GM20000 (cell line): Measurements from ENCODE around the gene ITIH5.
"Not testable (repeated sequence)": the region's sequence is repeated elsewhere in the genome, so short reads cannot be mapped to it uniquely, and the experiment has no call there.

Experiments used
- DNase-seq: peaks from one replicate; pipeline ENCODE4 v3.0.0; 2012; ENCODE audit warnings: low spot score
- CTCF ChIP-seq: IDR thresholded peaks from 2 replicates; pipeline ENCODE4 v1.5.1; 2012; ENCODE audit warnings: mild to moderate bottlenecking, control low read depth; ENCODE audit errors: extremely low read depth, missing control alignments

ITIH5 gene

DNA sequence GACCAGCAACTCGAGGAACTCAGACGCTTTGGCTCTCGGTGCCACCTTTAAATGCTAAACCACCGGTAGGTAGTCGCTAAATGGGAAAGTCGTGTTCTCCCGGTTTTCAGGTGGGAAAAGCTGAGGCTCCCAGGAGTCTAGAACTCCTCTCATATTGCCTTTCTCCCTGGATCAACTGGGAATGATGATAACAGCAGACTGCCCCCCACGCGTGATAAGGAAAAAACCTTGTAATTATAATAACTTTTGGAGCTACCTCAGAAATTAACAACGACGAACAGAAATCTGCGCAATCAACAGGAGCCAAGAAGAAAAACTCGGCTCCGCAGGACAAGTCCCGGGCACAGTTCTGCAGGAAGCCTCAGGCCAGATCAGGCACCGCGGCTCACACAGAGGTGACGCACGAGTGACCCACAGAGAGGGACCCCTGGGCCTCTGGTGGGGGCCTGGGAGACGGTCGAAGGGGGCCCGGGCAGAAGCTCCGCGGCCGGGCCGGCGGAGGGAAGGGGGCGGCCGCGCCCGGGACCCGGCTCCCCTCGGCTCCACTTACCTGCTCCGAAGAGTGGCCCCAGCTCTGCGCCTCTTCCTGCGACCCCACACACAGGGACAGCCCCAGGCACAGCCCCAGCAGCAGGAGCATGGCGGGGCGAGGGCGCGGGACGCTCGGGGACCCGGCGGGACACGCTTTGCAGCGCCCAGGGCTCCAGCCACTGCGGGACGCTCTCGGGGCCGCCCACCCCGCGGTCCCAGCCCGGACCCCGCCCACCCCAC lies at the start of gene ITIH5:
Gene ITIH5, minus strand, starts transcription at position 714 of the 771 bp plus-strand sequence. Its CDS starts 74 bp downstream, at position 640.
- peak; percentile 36 for DNase-seq
- TF ChIP-seq CTCF = no peak

- TF ChIP-seq CTCF = no peak
Observed at GRCh38 chr10:7715515-7715914, 48.7 kb upstream of the ITIH5 start.

GRCh38 chr10:7711075-7711474 lies 44.3 kb upstream of the ITIH5 start:
- DNase-seq = not testable (repeated sequence)

More at GRCh38 chr10:7715515-7715914, 48.7 kb upstream of the ITIH5 start:
- no peak for DNase-seq

DNA sequence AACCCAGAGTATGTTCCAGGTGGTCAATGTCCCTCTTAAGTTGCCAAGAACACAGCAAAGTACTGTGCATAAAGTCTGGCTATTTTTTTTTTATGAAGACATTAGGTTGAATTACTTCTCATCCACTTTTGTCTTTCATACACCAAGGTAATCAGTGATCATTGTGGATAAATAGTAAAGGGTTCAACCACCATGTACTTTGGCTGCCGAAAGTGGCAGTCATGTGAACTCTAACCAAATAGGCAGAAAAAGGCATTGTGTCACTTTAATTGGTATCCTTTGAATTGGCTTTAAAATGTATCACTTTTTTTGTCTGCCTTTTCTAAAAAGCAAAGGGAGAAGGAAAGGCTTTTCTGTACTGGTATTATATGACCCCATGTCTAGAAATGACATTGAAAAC lies 43.7 kb upstream of the ITIH5 start:
- no peak for TF ChIP-seq CTCF

DNA sequence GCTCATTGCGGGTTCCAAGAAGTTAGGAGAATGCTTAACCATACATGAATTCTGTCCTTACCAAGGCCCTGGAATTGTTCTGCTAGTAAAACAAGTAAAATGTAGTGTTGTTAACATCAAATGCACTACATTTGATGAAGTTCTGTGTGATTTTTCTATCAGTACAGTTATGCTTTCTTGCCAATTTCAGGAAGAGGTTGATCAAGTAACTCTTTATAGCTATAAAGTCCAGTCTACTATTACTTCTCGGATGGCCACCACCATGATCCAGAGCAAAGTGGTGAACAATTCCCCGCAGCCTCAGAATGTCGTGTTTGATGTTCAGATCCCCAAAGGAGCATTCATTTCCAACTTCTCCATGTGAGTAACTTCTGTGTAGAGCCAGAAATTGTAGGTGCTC lies 42.1 kb upstream of the ITIH5 start:
- DNase-seq = no peak
- no peak for TF ChIP-seq CTCF

More for the DNA sequence above, 43.7 kb upstream of the ITIH5 start:
- no peak for DNase-seq

DNA sequence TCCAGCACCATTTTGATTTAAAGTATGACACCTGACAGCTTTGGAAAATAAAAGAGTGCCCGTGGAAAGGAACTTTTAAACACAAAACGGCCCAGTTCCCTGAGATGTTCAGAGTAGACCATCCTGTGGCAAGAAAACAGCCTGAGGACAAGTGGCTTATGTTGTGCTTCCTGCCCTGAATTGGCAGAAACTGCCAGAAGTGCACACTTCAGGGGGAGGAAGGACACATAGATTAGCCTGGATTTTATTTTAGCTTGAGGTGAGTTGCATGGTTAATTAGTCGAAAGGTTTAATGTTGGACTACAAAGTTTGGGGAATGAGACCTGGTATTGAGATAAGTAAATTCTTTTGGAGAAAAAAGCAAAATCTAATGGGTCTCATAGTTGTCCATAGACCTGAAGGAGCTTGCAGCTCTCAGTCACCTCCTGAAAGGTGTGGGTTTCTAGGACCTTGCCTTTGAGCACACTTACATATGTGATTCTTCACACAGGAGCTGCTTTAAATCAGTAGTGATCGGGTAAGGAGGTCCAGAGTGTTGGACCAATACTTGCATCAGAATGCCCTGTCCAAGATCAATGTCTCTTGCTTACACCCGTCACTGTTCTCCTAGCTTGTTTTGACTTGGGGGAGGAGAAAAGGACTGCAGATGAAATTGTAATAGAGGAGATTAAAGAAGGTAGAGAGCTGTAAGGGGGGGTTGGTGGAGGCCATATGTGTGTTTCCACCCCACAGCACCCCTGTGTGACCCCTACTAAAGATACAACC lies 41.3 kb upstream of the ITIH5 start:
- DNase-seq = no peak
- no peak for TF ChIP-seq CTCF

- no peak for TF ChIP-seq CTCF
- DNase-seq = no peak
Observed at GRCh38 chr10:7707102-7707501, 40.3 kb upstream of the ITIH5 start.
